Regular cardiac myocyte (primary cell): ENCODE measurements around the gene DRAM1. TPM values are rescaled to one million over a fixed set of nuclear protein-coding genes. Genes with fewer than 3 reads are reported as not detected.

ENCODE experiments used
- total RNA-seq: library from RNA; depleted of rRNA; stranded (reverse); fragments of >200 nt; gene quantifications from 2 replicates; pipeline ENCODE4 v1.2.3, GENCODE V29; 2014

DRAM1 gene
- 21.9 and 132 TPM in 2 replicates for total RNA-seq

DNA sequence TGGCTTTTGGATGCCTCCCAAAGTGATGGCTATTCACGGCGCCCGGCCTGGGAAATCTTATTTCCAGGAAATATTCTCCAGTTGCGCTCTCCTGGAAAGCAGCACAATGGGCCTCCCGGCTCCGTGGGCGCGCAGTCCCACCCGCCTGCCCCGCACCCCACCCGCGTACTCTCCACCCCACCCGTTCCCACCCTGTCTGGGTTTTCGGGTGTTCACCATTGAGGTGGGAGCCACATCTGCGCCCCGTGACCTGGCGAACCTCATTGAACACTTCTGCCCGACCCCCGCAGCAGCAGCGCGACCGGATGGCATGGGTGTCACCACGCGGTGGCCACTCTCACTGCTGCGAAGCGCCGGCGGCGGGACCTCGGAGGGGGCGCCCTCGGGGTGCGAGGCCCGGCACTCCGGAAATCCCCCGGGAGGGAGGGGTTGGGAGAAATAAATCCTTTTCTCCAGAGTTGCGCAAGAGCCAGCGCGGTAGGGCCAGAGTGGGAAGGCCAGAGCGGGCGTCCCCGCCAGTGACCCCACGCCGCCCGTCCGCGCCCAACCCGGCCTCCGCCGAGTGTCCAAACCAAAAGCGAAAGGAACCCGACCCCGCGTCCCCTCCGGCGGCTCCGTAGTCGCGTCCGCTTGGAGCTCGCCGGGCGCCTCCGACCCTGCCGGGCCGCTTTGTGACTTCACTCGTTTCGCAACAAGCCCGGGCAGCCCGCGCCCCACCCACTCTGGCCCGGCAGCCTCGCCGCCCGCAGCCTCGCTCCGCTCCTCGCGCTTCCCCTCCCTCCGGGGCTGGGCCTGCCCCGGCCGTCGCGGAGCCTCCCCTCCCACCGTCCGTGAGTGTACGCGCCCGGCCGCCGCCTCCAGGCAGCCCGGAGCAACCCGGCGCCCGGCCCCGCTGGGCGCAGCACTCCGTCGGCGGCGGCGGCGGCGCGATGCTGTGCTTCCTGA is at the start of gene DRAM1:
Gene DRAM1, plus strand, starts transcription at position 720 of the 945 bp plus-strand sequence. Its CDS starts 210 bp downstream, at position 930.

DNA sequence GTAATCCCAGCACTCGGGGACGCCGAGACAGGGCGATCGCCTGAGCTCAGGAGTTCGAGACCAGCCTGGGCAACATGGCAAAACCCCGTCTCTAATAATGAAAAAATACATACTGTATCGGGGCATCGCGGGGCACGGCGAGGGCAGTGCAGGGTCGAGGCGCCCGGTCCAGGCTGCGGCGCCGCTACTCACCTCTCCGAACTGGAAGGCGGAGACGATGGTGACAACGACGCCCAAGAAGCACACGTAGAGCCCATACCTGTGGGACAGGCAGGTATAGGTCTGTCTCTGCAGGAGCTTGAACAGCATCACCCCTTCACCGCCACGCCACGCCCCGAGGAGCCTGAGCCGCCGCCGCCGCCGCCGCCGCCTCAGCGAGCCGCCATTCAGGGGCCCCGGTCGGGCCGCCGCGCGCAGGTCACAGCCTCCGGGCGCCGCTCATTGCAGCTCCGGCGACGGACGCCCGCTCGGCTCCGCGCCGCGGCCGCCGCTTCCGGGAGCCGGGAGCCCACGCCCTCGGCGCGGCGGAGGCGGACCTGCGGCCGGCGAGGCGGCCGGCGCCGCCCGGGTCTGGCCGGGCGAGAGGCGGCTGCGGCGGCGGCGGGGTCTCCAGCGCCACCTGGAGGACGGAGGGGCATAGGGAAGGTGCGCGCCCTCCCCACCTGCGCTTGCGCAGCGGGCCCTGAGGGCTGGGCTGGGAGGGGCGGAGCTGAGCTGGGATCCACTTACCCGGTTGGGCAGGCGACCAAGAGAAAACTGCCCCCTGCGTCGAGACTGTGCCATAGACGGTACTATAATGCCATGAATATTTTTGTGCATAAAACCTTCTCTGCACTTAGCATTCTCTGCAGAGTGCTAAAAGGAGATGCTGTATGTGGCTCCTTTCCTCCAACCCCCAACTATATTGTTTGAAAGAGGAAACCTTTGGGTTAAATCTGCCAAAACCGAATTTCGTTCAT is 46.7 kb upstream of the DRAM1 start, which contains the start of gene GNPTAB:
Gene GNPTAB, minus strand, starts transcription at position 593 of the 959 bp plus-strand sequence. Its CDS starts 284 bp downstream, at position 309.

Other genes with a start within 250 kb of the DRAM1 start
- gene CHPT1, start 179.9 kb upstream of the DRAM1 start, total RNA-seq = 38.9 and 53.0 TPM in 2 replicates
- under 0.01 and 0.85 TPM in 2 replicates for gene SYCP3, start 138.1 kb upstream of the DRAM1 start, total RNA-seq
- 33.5 and 121 TPM in 2 replicates for gene GNPTAB, start 46.6 kb upstream of the DRAM1 start, total RNA-seq
- gene WASHC3, start 184.4 kb downstream of the DRAM1 start, total RNA-seq = 84.5 and 101 TPM in 2 replicates
- gene NUP37, start 242.5 kb downstream of the DRAM1 start, total RNA-seq = 38.9 and 62.3 TPM in 2 replicates
- gene PARPBP, start 242.6 kb downstream of the DRAM1 start, total RNA-seq = 5.6 and 18.0 TPM in 2 replicates